LNCAP (cell line): ENCODE results near the gene MFSD6.

Experiments used
- TF ChIP-seq, protein P1 (sequence below): fragments of 450-650 bp; IDR thresholded peaks from 2 replicates; pipeline ENCODE4 v1.5.1; 2017; ENCODE audit warnings: mild to moderate bottlenecking

MFSD6 gene

GRCh38 chr2:190501702-190502407 is 93.7 kb downstream of the MFSD6 start:
- TF ChIP-seq, protein P1, sequence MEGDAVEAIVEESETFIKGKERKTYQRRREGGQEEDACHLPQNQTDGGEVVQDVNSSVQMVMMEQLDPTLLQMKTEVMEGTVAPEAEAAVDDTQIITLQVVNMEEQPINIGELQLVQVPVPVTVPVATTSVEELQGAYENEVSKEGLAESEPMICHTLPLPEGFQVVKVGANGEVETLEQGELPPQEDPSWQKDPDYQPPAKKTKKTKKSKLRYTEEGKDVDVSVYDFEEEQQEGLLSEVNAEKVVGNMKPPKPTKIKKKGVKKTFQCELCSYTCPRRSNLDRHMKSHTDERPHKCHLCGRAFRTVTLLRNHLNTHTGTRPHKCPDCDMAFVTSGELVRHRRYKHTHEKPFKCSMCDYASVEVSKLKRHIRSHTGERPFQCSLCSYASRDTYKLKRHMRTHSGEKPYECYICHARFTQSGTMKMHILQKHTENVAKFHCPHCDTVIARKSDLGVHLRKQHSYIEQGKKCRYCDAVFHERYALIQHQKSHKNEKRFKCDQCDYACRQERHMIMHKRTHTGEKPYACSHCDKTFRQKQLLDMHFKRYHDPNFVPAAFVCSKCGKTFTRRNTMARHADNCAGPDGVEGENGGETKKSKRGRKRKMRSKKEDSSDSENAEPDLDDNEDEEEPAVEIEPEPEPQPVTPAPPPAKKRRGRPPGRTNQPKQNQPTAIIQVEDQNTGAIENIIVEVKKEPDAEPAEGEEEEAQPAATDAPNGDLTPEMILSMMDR: no peak

GRCh38 chr2:190503088-190503487 is 94.9 kb downstream of the MFSD6 start:
- TF ChIP-seq, protein P1: no peak

DNA sequence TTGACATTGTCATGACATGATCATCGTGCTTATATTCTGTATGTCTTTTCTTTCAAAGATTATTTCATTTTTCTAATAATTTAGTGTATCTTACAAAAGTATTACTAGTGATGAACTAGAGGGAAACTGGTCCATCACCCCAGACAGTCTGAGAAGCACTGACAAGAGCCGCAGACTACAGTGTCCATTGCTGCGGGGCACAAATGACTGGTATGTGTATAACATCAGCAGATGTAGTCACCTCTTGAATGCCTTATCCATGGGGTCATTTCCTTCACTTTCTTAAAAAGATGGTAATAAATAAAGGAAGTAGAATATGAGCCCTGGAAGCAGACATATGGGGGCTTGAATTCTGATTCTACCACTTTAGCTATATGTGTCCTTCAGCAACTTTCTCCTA is 96.8 kb downstream of the MFSD6 start:
- TF ChIP-seq, protein P1: no peak

GRCh38 chr2:190505696-190506095 is 97.5 kb downstream of the MFSD6 start:
- TF ChIP-seq, protein P1: no peak

DNA sequence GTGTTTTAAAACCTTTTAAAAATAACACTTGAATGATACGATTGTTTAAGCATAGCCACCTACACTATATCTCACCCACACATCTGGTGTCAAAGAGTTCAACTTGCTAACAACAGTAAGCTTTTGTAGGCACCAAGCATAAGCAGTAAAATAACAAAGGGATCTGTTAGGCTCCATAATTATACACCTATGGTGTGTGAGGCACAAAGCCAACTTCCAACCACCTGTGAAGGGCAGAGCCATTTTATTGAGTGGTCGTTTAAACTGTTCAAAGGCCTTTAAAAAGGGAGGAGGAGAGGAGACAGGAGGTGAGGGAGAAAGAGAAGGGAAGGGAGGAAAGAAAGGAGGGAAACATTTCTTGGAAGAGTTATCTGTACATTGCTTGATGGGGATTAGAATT is 98.5 kb downstream of the MFSD6 start:
- TF ChIP-seq, protein P1: no peak

- TF ChIP-seq, protein P1: no peak
These were observed 99.0 kb downstream of the MFSD6 start for GRCh38 chr2:190507135-190507534.

DNA sequence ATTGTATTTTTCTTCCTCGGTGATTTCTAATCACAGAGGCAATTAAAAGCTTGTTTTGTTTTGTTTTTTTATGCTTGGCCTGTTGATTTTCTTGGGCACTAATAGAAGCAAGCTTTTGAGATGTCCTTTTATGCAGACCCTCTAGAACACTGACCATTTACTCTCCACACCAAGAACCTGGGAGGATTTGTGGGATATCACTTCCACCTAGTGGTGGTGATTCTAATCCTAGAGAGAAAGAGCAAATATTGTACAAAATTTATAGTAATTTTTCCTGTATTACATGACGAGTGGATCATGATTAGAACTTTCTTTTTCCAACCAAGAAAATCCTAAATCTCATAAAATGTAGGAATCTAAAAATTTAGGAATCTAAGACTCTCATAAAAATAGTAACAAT is 102.9 kb downstream of the MFSD6 start:
- TF ChIP-seq, protein P1: peak; percentile 50; the same call in 1 of the 2 replicates
